Measurements from ENCODE around the gene FBXL4.

DNA sequence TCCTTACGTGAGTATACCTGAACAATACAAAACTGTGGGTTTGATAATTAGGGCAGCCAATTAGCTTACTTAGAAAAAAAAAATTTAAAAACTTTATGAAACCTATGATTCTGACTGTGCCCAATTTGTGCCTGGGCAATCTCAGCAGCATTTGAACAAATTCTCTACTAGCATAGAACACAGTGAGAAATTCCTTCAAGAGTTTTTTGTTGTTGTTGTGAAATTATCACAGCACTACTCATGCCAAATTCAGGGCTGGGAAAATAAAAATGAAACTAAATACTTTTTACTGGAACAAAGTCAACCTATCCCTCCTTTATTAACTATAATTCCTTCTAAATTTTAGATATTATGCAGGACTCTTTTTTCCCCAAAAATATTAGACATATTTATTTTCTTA, 70.5 kb downstream of the FBXL4 start:
- TF ChIP-seq CTCF (IDR thresholded peaks at IDR 0.05): no peak
- TF ChIP-seq POLR2A (IDR thresholded peaks at IDR 0.05): no peak
